ENCODE data around the gene ETFA.

DNA sequence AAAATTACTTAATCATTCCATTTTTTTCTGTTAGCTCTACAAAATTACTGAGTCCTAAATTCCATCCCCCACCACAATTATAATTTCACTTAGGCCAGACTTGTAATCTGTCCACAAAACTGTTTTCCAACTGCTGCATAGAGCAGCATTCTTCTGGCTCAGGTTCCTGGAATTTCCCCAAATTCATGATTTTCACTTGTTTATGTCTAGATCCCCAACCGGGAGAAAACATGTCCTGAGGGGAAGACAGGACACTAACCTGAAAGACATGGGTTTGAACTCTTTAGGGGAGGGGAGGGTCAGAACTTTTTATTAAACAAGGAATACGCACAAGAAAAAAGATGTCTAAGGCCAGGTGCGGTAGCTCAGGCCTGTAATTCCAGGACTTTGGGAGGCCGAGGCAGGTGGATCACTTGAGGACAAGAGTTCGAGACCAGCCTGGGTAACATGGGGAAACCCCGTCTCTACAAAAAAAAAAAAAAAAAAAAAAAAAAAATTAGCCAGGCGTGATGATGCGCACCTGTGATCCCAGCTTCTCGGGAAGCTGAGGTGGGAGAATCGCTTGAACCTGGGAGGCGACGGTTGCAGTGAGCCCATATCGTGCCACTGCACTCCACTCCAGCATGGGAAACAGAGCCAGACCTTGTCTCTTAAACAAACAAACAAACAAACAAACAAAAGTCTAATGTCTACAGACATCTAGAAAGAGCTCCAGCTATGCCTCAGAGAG is 1.5 kb downstream of the ETFA start:
- TF ChIP-seq, protein P1, sequence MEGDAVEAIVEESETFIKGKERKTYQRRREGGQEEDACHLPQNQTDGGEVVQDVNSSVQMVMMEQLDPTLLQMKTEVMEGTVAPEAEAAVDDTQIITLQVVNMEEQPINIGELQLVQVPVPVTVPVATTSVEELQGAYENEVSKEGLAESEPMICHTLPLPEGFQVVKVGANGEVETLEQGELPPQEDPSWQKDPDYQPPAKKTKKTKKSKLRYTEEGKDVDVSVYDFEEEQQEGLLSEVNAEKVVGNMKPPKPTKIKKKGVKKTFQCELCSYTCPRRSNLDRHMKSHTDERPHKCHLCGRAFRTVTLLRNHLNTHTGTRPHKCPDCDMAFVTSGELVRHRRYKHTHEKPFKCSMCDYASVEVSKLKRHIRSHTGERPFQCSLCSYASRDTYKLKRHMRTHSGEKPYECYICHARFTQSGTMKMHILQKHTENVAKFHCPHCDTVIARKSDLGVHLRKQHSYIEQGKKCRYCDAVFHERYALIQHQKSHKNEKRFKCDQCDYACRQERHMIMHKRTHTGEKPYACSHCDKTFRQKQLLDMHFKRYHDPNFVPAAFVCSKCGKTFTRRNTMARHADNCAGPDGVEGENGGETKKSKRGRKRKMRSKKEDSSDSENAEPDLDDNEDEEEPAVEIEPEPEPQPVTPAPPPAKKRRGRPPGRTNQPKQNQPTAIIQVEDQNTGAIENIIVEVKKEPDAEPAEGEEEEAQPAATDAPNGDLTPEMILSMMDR (IDR thresholded peaks at IDR 0.05; ENCODE audit: low read length), result no peak
- no peak for TF ChIP-seq EZH2 (IDR thresholded peaks at IDR 0.05; ENCODE audit: borderline replicate concordance, low read length)

All from OCI-LY1 (cell line).